Right atrium auricular region (tissue), 2 donors: ENCODE data around the gene ANG. TPM values are rescaled to one million over a fixed set of nuclear protein-coding genes. Genes with fewer than 3 reads are reported as not detected.
"Not testable (repeated sequence)": the region's sequence is repeated elsewhere in the genome, so short reads cannot be mapped to it uniquely, and the experiment has no call there.

Experiments
- DNase-seq: peaks from one replicate; pipeline ENCODE4 v3.0.0-alpha.2; 2019; ENCODE audit warnings: low spot score
- H3K27ac ChIP-seq, 2 donors: fragments of 200-600 bp; sonication (generic); 1 replicate in 1 of 2; 2 replicates in 1 of 2; pipeline ENCODE4 v1.5.1; 2016 to 2019
- H3K27me3 ChIP-seq, 2 donors: fragments of 200-600 bp; sonication (generic); one replicate each; pipeline versions ENCODE4 v1.5.1 to v1.6.0; 2017 to 2019
- H3K36me3 ChIP-seq: fragments of 200-600 bp; sonication (generic); one replicate; pipeline ENCODE4 v1.5.1; 2016
- H3K4me1 ChIP-seq, 2 donors: fragments of 200-600 bp; sonication (generic); one replicate each; pipeline versions ENCODE4 v1.5.1 to v1.6.0; 2017 to 2019
- H3K4me3 ChIP-seq, 2 donors: fragments of 200-600 bp; sonication (generic); 1 replicate in 1 of 2; 2 replicates in 1 of 2; pipeline ENCODE4 v1.5.1; 2017 to 2019; ENCODE audit warnings: mild to moderate bottlenecking in 1 of 2, moderate library complexity in 1 of 2
- H3K9me3 ChIP-seq, 2 donors: fragments of 200-600 bp; sonication (generic); one replicate each; pipeline ENCODE4 v1.5.1; 2019
- total RNA-seq, 2 donors: library from RNA; depleted of rRNA; stranded (reverse); fragments of >200 nt; gene quantifications; one replicate each; pipeline ENCODE4 v1.1.0, GENCODE V29; 2016
- TF ChIP-seq, protein P1 (sequence below), 2 donors: fragments of 200-600 bp; sonication (generic); IDR thresholded peaks; one replicate each; pipeline ENCODE4 v1.5.1; 2019; ENCODE audit warnings: antibody characterized with exemption in 2 of 2

Gene ANG
- total RNA-seq, 2 donors from 2014 or later = 4.4 to 14.5 TPM

DNA sequence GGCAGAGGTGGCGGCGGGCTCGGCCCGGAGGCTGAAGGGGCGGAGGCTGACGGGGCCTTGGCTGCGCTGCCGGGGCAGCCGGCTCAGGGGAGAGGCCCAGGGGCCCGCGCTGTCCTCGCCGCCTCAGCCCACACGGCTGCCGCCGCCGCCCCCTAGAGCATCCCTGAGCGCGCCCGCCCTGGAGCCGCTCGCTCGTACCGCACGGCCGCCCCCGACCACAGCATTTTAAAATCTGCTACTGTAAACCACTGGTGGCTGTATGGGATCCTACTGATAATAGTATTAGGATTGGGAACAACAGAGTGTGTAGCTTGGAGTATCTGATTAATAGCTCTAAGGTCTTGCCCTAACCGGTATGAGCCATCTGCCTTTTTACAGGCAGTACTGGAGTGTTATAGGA, 34.9 kb downstream of the ANG start:
- Histone ChIP-seq H3K9me3 (no peaks in the 10 kb centered on the region), H3K36me3 (no peaks in the 10 kb centered on the region), H3K4me1 (no peaks in the 10 kb centered on the region), H3K27ac (no peak overlapping the region), H3K27me3 (no peaks in the 10 kb centered on the region), H3K4me3 (no peak overlapping the region)
- TF ChIP-seq, protein P1, sequence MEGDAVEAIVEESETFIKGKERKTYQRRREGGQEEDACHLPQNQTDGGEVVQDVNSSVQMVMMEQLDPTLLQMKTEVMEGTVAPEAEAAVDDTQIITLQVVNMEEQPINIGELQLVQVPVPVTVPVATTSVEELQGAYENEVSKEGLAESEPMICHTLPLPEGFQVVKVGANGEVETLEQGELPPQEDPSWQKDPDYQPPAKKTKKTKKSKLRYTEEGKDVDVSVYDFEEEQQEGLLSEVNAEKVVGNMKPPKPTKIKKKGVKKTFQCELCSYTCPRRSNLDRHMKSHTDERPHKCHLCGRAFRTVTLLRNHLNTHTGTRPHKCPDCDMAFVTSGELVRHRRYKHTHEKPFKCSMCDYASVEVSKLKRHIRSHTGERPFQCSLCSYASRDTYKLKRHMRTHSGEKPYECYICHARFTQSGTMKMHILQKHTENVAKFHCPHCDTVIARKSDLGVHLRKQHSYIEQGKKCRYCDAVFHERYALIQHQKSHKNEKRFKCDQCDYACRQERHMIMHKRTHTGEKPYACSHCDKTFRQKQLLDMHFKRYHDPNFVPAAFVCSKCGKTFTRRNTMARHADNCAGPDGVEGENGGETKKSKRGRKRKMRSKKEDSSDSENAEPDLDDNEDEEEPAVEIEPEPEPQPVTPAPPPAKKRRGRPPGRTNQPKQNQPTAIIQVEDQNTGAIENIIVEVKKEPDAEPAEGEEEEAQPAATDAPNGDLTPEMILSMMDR (IDR thresholded peaks at IDR 0.05) = no peak
- DNase-seq = no peak

DNA sequence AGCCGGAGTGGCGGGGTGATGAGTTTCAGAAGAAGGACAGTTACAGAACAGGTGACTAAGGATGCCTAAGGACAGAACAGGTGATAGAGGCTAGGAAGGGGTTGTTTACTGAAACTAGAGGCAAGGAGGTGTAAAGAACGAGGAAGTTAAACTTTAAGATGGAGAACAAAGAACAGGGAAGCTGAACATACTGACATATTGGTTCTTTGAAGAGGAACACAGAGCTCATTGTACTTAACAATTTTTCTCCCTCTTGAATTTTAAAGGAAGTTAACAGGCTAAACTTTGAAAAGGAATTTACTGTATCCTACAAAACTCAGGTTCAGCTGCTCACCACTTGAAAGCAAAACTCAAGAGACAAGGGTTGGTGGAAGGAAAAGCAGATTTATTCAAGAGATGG, 37.6 kb downstream of the ANG start:
- H3K27ac ChIP-seq, H3K36me3 ChIP-seq, H3K4me1 ChIP-seq, H3K9me3 ChIP-seq, DNase-seq, H3K27me3 ChIP-seq, H3K4me3 ChIP-seq: not testable (repeated sequence)

- H3K4me1 ChIP-seq = no peaks in the 10 kb centered on the region
- no peaks in the 10 kb centered on the region for H3K9me3 ChIP-seq
- no peaks in the 10 kb centered on the region for H3K27me3 ChIP-seq
- TF ChIP-seq, protein P1 (IDR thresholded peaks at IDR 0.05) = no peak
- no peaks in the 10 kb centered on the region for H3K36me3 ChIP-seq
- no peak overlapping the region for H3K4me3 ChIP-seq
- H3K27ac ChIP-seq = no peak overlapping the region
- DNase-seq = no peak
These were observed 38.0 kb downstream of the ANG start for GRCh38 chr14:20726531-20726930.

DNA sequence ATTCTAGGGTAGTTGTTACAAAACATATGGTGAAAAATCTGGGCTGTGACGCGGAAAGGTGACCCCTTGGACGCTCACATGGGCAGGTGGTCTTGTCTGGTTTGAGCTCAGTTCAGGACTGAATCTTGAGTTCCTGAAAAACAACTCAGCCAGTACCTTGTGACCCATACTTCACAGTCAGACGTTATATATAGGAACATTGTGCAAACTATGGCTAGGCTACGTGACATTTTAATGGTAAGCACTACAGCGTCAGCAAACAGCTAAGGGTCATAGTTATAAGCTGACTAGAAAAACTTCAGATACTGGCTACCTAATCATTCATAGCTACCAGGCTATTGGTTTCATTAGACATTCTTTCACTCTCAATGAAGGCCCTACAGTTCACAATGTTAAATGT, 42.3 kb downstream of the ANG start:
- TF ChIP-seq, protein P1 (IDR thresholded peaks at IDR 0.05) = no peak
- Histone ChIP-seq H3K9me3 (no peaks in the 10 kb centered on the region), H3K27ac (no peak overlapping the region), H3K36me3 (no peaks in the 10 kb centered on the region), H3K4me3 (no peak overlapping the region), H3K27me3 (no peaks in the 10 kb centered on the region), H3K4me1 (no peaks in the 10 kb centered on the region)
- DNase-seq = no peak

DNA sequence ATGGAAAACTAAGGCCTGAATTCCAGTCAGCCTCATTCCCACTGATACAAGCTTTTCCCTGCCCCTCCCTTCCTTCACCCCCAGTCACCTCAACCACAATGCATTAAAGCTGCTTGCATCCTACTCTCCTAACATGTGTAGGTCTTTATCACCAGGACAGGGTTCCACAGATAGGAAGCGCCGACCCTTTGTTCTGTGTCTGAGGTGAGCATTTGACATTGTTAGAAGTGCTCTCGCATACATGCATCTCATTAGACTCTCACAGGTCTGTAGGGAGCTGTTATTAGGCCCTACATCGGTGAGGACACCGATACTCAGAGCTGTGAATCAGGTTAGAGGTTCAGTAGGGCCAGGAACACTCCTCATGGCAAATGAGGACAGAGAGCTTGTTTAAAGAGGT, 43.9 kb downstream of the ANG start:
- TF ChIP-seq, protein P1 (IDR thresholded peaks at IDR 0.05) = no peak
- H3K9me3 ChIP-seq = no peaks in the 10 kb centered on the region
- no peaks in the 10 kb centered on the region for H3K36me3 ChIP-seq
- DNase-seq = no peak
- no peaks in the 10 kb centered on the region for H3K27me3 ChIP-seq
- no peaks in the 10 kb centered on the region for H3K4me1 ChIP-seq
- H3K4me3 ChIP-seq = no peak overlapping the region
- H3K27ac ChIP-seq = no peak overlapping the region

DNA sequence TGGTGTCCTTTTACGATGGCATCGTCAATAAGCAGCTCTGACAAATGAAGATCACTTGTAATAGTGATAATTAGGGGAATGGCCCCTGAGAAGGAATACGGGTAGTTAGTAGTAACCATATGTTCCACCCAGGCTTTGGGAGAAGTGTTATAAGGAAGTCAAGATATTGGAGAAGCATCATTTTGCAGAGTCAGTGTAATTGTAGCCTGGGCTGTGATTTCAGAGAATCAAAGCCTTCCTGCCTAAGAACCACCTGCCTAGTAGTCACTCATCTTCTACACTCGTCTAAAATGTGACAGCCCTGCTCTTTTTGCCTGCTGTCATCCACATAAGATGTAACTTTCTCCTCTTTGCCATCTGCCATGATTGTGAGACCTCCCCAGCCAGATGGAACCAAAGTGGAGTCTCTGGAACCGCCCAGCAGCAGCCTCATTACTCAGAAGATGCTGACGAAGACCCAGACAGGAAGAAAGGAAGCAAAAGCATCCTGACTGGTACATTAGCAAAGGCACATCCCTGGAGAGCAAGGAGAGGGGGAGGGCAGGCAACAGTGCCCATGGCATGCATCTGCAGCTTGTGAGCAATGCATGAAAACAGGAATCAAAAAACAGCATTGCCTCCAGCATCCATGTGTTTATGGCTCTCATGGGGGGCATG, 44.5 kb downstream of the ANG start:
- Histone ChIP-seq H3K36me3 (no peaks in the 10 kb centered on the region), H3K9me3 (no peaks in the 10 kb centered on the region), H3K4me3 (no peak overlapping the region), H3K27me3 (no peaks in the 10 kb centered on the region), H3K4me1 (no peaks in the 10 kb centered on the region), H3K27ac (no peak overlapping the region)
- TF ChIP-seq, protein P1 (IDR thresholded peaks at IDR 0.05) = no peak
- DNase-seq = no peak
